SK-N-SH treated with all-trans-retinoic acid at 6 μM for 48 hours (cell line): Measurements from ENCODE around the gene CKM.

ENCODE experiments used
- ATAC-seq: fragments of 200-7000 bp; cut with Tn5 transposase; 3 replicates; pipeline ENCODE4 v1.9.1; 2020; ENCODE audit warnings: mild to moderate bottlenecking, moderate library complexity
- ARNTL ChIP-seq: fragments of 450-650 bp; formaldehyde crosslinking; IDR thresholded peaks from 2 replicates; pipeline ENCODE4 v1.5.0; 2020; ENCODE audit warnings: low read depth, mild to moderate bottlenecking, moderate library complexity, borderline replicate concordance
- BACH2 ChIP-seq: fragments of 250-450 bp; sonication (Bioruptor Pico); IDR thresholded peaks from 2 replicates; pipeline ENCODE4 v1.9.0; 2021; ENCODE audit warnings: mild to moderate bottlenecking, borderline replicate concordance
- CREB5 ChIP-seq: fragments of 250-450 bp; sonication (Bioruptor Pico); IDR thresholded peaks from 2 replicates; pipeline ENCODE4 v1.5.1; 2020; ENCODE audit warnings: low read depth, mild to moderate bottlenecking, moderate library complexity
- CSDC2 ChIP-seq: fragments of 250-450 bp; sonication (Bioruptor Pico); IDR thresholded peaks from 2 replicates; pipeline ENCODE4 v1.5.0; 2020; ENCODE audit warnings: mild to moderate bottlenecking, moderate library complexity
- ESRRG ChIP-seq: fragments of 250-450 bp; sonication (Bioruptor Pico); IDR thresholded peaks from 2 replicates; pipeline ENCODE4 v1.6.1; 2021; ENCODE audit warnings: mild to moderate bottlenecking
- GLIS3 ChIP-seq: fragments of 250-450 bp; sonication (Bioruptor Pico); IDR thresholded peaks from 2 replicates; pipeline ENCODE4 v1.5.0; 2020; ENCODE audit warnings: mild to moderate bottlenecking, moderate library complexity
- ISL1 ChIP-seq: fragments of 250-450 bp; sonication (Bioruptor Pico); IDR thresholded peaks from 2 replicates; pipeline ENCODE4 v2.1.2; 2022; ENCODE audit warnings: mild to moderate bottlenecking, moderate library complexity
- OSR1 ChIP-seq: fragments of 250-450 bp; sonication (Bioruptor Pico); IDR thresholded peaks from 2 replicates; pipeline ENCODE4 v1.8.0; 2022; ENCODE audit warnings: moderate library complexity, mild to moderate bottlenecking, inconsistent platforms
- PATZ1 ChIP-seq: fragments of 250-450 bp; sonication (Bioruptor Pico); IDR thresholded peaks from 2 replicates; pipeline ENCODE4 v1.8.0; 2020; ENCODE audit warnings: mild to moderate bottlenecking, moderate library complexity, borderline replicate concordance
- POU6F1 ChIP-seq: fragments of 250-450 bp; sonication (Bioruptor Pico); IDR thresholded peaks from 2 replicates; pipeline ENCODE4 v1.8.0; 2021; ENCODE audit warnings: low read depth, mild to moderate bottlenecking, moderate library complexity, borderline replicate concordance
- PPARA ChIP-seq: fragments of 250-450 bp; sonication (Bioruptor Pico); IDR thresholded peaks from 2 replicates; pipeline ENCODE4 v1.5.0; 2020; ENCODE audit warnings: mild to moderate bottlenecking, borderline replicate concordance
- RARB ChIP-seq: fragments of 250-450 bp; sonication (Bioruptor Pico); IDR thresholded peaks from 2 replicates; pipeline ENCODE4 v1.8.0; 2021; ENCODE audit warnings: mild to moderate bottlenecking, moderate library complexity
- SNAI2 ChIP-seq: fragments of 250-450 bp; sonication (Bioruptor Pico); IDR thresholded peaks from 2 replicates; pipeline ENCODE4 v1.5.0; 2020; ENCODE audit warnings: mild to moderate bottlenecking, moderate library complexity
- TCF4 ChIP-seq: fragments of 250-450 bp; sonication (Bioruptor Pico); IDR thresholded peaks from 2 replicates; pipeline ENCODE4 v1.8.0; 2021; ENCODE audit warnings: mild to moderate bottlenecking, moderate library complexity, borderline replicate concordance
- TOX ChIP-seq: fragments of 250-450 bp; sonication (Bioruptor Pico); IDR thresholded peaks from 2 replicates; pipeline ENCODE4 v1.8.0; 2021; ENCODE audit warnings: mild to moderate bottlenecking, moderate library complexity, borderline replicate concordance
- ZFP3 ChIP-seq: fragments of 250-450 bp; sonication (Bioruptor Pico); IDR thresholded peaks from 2 replicates; pipeline ENCODE4 v1.5.0; 2020; ENCODE audit warnings: mild to moderate bottlenecking, moderate library complexity
- ZFP30 ChIP-seq: fragments of 450-650 bp; formaldehyde crosslinking; IDR thresholded peaks from 2 replicates; pipeline ENCODE4 v1.5.0; 2022; ENCODE audit warnings: mild to moderate bottlenecking, moderate library complexity
- ZNF565 ChIP-seq: fragments of 450-650 bp; formaldehyde crosslinking; conservative IDR thresholded peaks from 2 replicates; pipeline ENCODE4 v1.5.0; 2020; ENCODE audit warnings: low read depth, mild to moderate bottlenecking, moderate library complexity
- ZNF70 ChIP-seq: fragments of 450-650 bp; formaldehyde crosslinking; IDR thresholded peaks from 2 replicates; pipeline ENCODE4 v1.5.0; 2020; ENCODE audit warnings: mild to moderate bottlenecking, moderate library complexity
- ZNF8 ChIP-seq: fragments of 450-650 bp; formaldehyde crosslinking; IDR thresholded peaks from 2 replicates; pipeline ENCODE4 v1.5.0; 2020; ENCODE audit warnings: mild to moderate bottlenecking, moderate library complexity
- TF ChIP-seq, protein P1 (sequence below): fragments of 250-450 bp; sonication (Bioruptor Pico); IDR thresholded peaks from 2 replicates; pipeline ENCODE4 v1.5.0; 2020; ENCODE audit warnings: mild to moderate bottlenecking, moderate library complexity

The CKM gene

GRCh38 chr19:45302416-45302815 is 20.3 kb downstream of the CKM start:
- TF ChIP-seq ZNF565 (CRISPR knock-in tag) = no peak
- TF ChIP-seq SNAI2 = no peak
- TF ChIP-seq TCF4 = no peak
- no peak for TF ChIP-seq ISL1 (CRISPR knock-in tag)
- no peak for TF ChIP-seq CSDC2 (CRISPR knock-in tag)
- no peak for TF ChIP-seq GLIS3 (CRISPR knock-in tag)
- TF ChIP-seq PPARA (CRISPR knock-in tag) = no peak
- no peak for TF ChIP-seq CREB5
- TF ChIP-seq ARNTL (CRISPR knock-in tag) = no peak
- no peak for TF ChIP-seq BACH2
- no peak for TF ChIP-seq ZFP3 (CRISPR knock-in tag)
- TF ChIP-seq POU6F1 (CRISPR knock-in tag) = no peak
- TF ChIP-seq ZNF8 (CRISPR knock-in tag) = no peak
- TF ChIP-seq, protein P1, sequence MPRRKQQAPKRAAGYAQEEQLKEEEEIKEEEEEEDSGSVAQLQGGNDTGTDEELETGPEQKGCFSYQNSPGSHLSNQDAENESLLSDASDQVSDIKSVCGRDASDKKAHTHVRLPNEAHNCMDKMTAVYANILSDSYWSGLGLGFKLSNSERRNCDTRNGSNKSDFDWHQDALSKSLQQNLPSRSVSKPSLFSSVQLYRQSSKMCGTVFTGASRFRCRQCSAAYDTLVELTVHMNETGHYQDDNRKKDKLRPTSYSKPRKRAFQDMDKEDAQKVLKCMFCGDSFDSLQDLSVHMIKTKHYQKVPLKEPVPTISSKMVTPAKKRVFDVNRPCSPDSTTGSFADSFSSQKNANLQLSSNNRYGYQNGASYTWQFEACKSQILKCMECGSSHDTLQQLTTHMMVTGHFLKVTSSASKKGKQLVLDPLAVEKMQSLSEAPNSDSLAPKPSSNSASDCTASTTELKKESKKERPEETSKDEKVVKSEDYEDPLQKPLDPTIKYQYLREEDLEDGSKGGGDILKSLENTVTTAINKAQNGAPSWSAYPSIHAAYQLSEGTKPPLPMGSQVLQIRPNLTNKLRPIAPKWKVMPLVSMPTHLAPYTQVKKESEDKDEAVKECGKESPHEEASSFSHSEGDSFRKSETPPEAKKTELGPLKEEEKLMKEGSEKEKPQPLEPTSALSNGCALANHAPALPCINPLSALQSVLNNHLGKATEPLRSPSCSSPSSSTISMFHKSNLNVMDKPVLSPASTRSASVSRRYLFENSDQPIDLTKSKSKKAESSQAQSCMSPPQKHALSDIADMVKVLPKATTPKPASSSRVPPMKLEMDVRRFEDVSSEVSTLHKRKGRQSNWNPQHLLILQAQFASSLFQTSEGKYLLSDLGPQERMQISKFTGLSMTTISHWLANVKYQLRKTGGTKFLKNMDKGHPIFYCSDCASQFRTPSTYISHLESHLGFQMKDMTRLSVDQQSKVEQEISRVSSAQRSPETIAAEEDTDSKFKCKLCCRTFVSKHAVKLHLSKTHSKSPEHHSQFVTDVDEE = no peak
- TF ChIP-seq ZFP30 (CRISPR knock-in tag) = no peak
- TF ChIP-seq ESRRG (CRISPR knock-in tag) = no peak
- no peak for ATAC-seq

- TF ChIP-seq ZFP3 (CRISPR knock-in tag) (no peak), TOX (CRISPR knock-in tag) (no peak), ZNF565 (CRISPR knock-in tag) (no peak), RARB (CRISPR knock-in tag) (no peak), CSDC2 (CRISPR knock-in tag) (no peak), ISL1 (CRISPR knock-in tag) (no peak), ZNF8 (CRISPR knock-in tag) (no peak), SNAI2 (no peak), BACH2 (no peak), TCF4 (no peak)
- no peak for ATAC-seq
These were observed 23.0 kb downstream of the CKM start for GRCh38 chr19:45299719-45300118.

GRCh38 chr19:45298264-45298663 is 24.4 kb downstream of the CKM start:
- no peak for ATAC-seq
- TF ChIP-seq ESRRG (CRISPR knock-in tag) = no peak
- no peak for TF ChIP-seq PATZ1 (CRISPR knock-in tag)
- TF ChIP-seq, all 23 proteins: peak for 0

DNA sequence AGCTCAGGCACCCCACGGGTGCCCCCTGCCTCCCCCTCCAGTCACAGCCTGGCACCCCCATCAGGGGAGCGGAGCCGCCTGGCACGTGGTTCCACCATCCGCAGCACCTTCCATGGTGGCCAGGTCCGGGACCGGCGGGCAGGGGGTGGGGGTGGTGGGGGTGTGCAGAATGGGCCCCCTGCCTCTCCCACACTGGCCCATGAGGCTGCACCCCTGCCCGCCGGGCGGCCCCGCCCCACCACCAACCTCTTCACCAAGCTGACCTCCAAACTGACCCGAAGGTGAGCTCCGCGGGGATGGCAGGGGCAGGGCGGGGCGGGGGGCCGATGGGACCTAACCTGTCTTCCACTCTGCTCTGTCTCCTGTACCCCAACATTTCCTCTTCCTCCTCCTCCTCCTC is 25.0 kb downstream of the CKM start:
- ATAC-seq = no peak
- no peak for TF ChIP-seq ZFP30 (CRISPR knock-in tag)
- TF ChIP-seq OSR1 (CRISPR knock-in tag) = no peak
- TF ChIP-seq PPARA (CRISPR knock-in tag) = no peak
- TF ChIP-seq ZFP3 (CRISPR knock-in tag) = no peak
- TF ChIP-seq PATZ1 (CRISPR knock-in tag) = no peak
- TF ChIP-seq ZNF70 = no peak
- no peak for TF ChIP-seq BACH2
- no peak for TF ChIP-seq CSDC2 (CRISPR knock-in tag)
- no peak for TF ChIP-seq ISL1 (CRISPR knock-in tag)
- TF ChIP-seq ARNTL (CRISPR knock-in tag) = no peak
- no peak for TF ChIP-seq ZNF565 (CRISPR knock-in tag)
- TF ChIP-seq, protein P1 = no peak
- TF ChIP-seq RARB (CRISPR knock-in tag) = no peak
- TF ChIP-seq ZNF8 (CRISPR knock-in tag) = no peak
- TF ChIP-seq, all 23 proteins: peak for 0
